ENCODE results near the gene TAS2R40. TPM values are rescaled to one million over a fixed set of nuclear protein-coding genes. Genes with fewer than 3 reads are reported as not detected.

TAS2R40 gene
- total RNA-seq, 1 experiment from 2014 or later, result not detected

- Histone ChIP-seq H4K20me1 (ENCODE audit: insufficient read depth) (no peaks in the 10 kb centered on the region), H3K9me2 (ENCODE audit: insufficient read depth) (no peaks in the 10 kb centered on the region), H3K4me2 (ENCODE audit: low read length) (no peak overlapping the region), H3K36me3 (ENCODE audit: control insufficient read depth in 1 of 2, insufficient read depth in 2 of 2, low read length in 2 of 2) (no peaks in the 10 kb centered on the region), H3K27ac (ENCODE audit: low read depth, low read length) (no peak overlapping the region), H3K27me3 (ENCODE audit: insufficient read depth, low read length) (no peaks in the 10 kb centered on the region), H3K4me3 (replicated peaks in 1 of 2; ENCODE audit: low read depth in 1 of 2, low read length in 2 of 2) (no peak overlapping the region), H3K4me1 (ENCODE audit: control insufficient read depth in 1 of 2, insufficient read depth in 2 of 2, low read length in 2 of 2) (peaks cover 3 to 5% of the 10 kb centered on the region in 2 experiments; a peak in 3 of 4 replicates), H3K9ac (ENCODE audit: low read length) (no peak overlapping the region), H2AFZ (ENCODE audit: low read depth, low read length, poor library complexity, severe bottlenecking) (no peak overlapping the region), H3K79me2 (ENCODE audit: insufficient read depth, low read length) (no peaks in the 10 kb centered on the region), H3K9me3 (ENCODE audit: control insufficient read depth in 1 of 2, insufficient read depth in 1 of 2, low read depth in 1 of 2, low read length in 2 of 2) (no peaks in the 10 kb centered on the region; a peak in 1 of 4 replicates)
- RAD21 ChIA-PET (ENCODE audit: low non-redundant PET in 1 of 2, low total read pairs in 2 of 2, uncharacterized antibody in 2 of 2, unreplicated experiment in 2 of 2), result no interaction called here
- no peak for TF ChIP-seq MAX (IDR thresholded peaks at IDR 0.05)
- TF ChIP-seq FOSL1 (IDR thresholded peaks at IDR 0.05; ENCODE audit: low read depth), result no peak
- no peak for TF ChIP-seq POLR2AphosphoS5 (IDR thresholded peaks at IDR 0.05; ENCODE audit: low read depth, low read length)
- no peak for TF ChIP-seq TCF7L2 (IDR thresholded peaks at IDR 0.05; ENCODE audit: borderline replicate concordance, extremely low read depth, insufficient read depth, insufficient read length)
- no peak for TF ChIP-seq POLR2A (IDR thresholded peaks at IDR 0.05; ENCODE audit: borderline replicate concordance, extremely low read depth, insufficient read depth, insufficient read length)
- TF ChIP-seq RAD21 (IDR thresholded peaks at IDR 0.05; ENCODE audit: low read depth), result no peak
- no peak for TF ChIP-seq SRF (IDR thresholded peaks at IDR 0.05; ENCODE audit: low read depth)
- TF ChIP-seq EGR1 (IDR thresholded peaks at IDR 0.05; ENCODE audit: low read depth), result no peak
- TF ChIP-seq REST (IDR thresholded peaks at IDR 0.05; ENCODE audit: low read depth), result no peak
- TF ChIP-seq CBX3 (IDR thresholded peaks at IDR 0.05; ENCODE audit: low read depth), result no peak
- TF ChIP-seq SP1 (IDR thresholded peaks at IDR 0.05; ENCODE audit: low read depth), result no peak
- TF ChIP-seq EZH2 (IDR thresholded peaks at IDR 0.05), result no peak
- TF ChIP-seq JUND (IDR thresholded peaks at IDR 0.05), result no peak
- no peak for TF ChIP-seq ZFX (IDR thresholded peaks at IDR 0.05)
- TF ChIP-seq ZBTB33 (IDR thresholded peaks at IDR 0.05; ENCODE audit: extremely low read depth, insufficient replicate concordance, low read length), result no peak
- TF ChIP-seq ZNF274 (IDR thresholded peaks at IDR 0.05; ENCODE audit: low read depth, low read length), result no peak
- ATAC-seq, result no peak
- CTCF ChIA-PET, result interaction anchor here (1.0 kb wide), 1 partner anchor 20 kb away, joined by 3 read pairs; no protein-coding TSS in a partner anchor
- DNase-seq (ENCODE audit: low read depth, low spot score), result no peak
- no TSS peak for BruUV-seq (replicated peaks)
- POLR2A ChIA-PET, result no interaction called here
- intact Hi-C loops (cut with micrococcal nuclease), result no loop called here
Observed at GRCh38 chr7:143235561-143235960, 13.7 kb downstream of the TAS2R40 start.

Measured in HCT116 (cell line).